Upper lobe of left lung (tissue), 4 donors: ENCODE results near the gene TMEM203.

Experiments used
- CTCF ChIP-seq, 6 experiments: fragments of 450-650 bp in 4 of 6; fragments of 200-600 bp in 2 of 6; sonication (generic) in 2 of 6; IDR thresholded peaks; one replicate each; pipeline ENCODE4 v1.5.1; 2016 to 2019; ENCODE audit warnings: antibody characterized with exemption in 6 of 6
- POLR2AphosphoS5 ChIP-seq, 2 donors: sonication (generic); formaldehyde crosslinking; IDR thresholded peaks; one replicate each; pipeline ENCODE4 v1.5.1; 2017; ENCODE audit warnings: antibody characterized with exemption in 2 of 2

GRCh38 chr9:137162505-137163364, 42.7 kb downstream of the TMEM203 start:
- TF ChIP-seq POLR2AphosphoS5 (IDR thresholded peaks at IDR 0.05) (no peak), CTCF (IDR thresholded peaks at IDR 0.05) (peak in 3 of 6 experiments; percentile 14 to 16 (median 15))
